Stimulated activated CD8-positive, alpha-beta memory T cell treated with anti-CD3 and anti-CD28 coated beads, Interleukin-2, amount 100 ng/mL, for 48 hours (primary cell): Measurements from ENCODE around the gene BCL11B.

Source experiments
- DNase-seq, 2 donors: peaks; one replicate each; pipeline ENCODE4 v3.0.0-alpha.2; 2020; ENCODE audit warnings: low read depth in 2 of 2

BCL11B gene

GRCh38 chr14:99119554-99120525 is 152.2 kb downstream of the BCL11B start:
- no peak for DNase-seq
